ENCODE results near the gene DAPK1.

DNA sequence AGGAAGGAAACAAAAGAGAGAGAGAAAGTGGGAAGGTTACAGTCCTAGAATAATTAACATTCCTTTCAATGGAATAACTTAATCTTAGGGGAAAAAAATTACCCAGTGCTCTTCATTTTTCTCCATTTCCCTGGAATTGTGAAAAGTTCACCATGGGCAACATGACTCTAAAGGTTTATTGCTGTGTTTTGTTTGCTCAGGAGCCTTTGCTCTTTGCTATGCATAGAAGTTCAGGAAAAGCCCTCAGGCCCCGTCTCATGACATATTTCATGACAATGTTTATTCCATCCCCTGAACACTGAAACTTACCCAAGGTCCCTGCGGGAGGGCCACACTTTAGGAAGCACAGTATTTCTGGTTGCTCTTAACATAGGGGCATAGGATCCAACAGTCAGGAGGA lies 218.5 kb downstream of the DAPK1 start:
- TF ChIP-seq, protein P1, sequence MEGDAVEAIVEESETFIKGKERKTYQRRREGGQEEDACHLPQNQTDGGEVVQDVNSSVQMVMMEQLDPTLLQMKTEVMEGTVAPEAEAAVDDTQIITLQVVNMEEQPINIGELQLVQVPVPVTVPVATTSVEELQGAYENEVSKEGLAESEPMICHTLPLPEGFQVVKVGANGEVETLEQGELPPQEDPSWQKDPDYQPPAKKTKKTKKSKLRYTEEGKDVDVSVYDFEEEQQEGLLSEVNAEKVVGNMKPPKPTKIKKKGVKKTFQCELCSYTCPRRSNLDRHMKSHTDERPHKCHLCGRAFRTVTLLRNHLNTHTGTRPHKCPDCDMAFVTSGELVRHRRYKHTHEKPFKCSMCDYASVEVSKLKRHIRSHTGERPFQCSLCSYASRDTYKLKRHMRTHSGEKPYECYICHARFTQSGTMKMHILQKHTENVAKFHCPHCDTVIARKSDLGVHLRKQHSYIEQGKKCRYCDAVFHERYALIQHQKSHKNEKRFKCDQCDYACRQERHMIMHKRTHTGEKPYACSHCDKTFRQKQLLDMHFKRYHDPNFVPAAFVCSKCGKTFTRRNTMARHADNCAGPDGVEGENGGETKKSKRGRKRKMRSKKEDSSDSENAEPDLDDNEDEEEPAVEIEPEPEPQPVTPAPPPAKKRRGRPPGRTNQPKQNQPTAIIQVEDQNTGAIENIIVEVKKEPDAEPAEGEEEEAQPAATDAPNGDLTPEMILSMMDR (IDR thresholded peaks at IDR 0.05; ENCODE audit: low read length), result no peak
- no peak for TF ChIP-seq EZH2 (optimal IDR thresholded peaks at IDR 0.05; ENCODE audit: low read depth, low read length)
